Astrocyte (in vitro differentiated cells and primary cell): ENCODE data around the gene KCNG2.

Source experiments
- EZH2 ChIP-seq: IDR thresholded peaks from 2 replicates; pipeline ENCODE4 v1.6.1; 2012; ENCODE audit warnings: mild to moderate bottlenecking, low read length, inconsistent platforms; ENCODE audit not compliant: insufficient read depth
- TF ChIP-seq, protein P1 (sequence below): IDR thresholded peaks from 2 replicates; pipeline ENCODE4 v1.5.1; 2011; ENCODE audit warnings: low read depth, mild to moderate bottlenecking, inconsistent platforms, low read length, moderate library complexity; ENCODE audit not compliant: insufficient read depth

DNA sequence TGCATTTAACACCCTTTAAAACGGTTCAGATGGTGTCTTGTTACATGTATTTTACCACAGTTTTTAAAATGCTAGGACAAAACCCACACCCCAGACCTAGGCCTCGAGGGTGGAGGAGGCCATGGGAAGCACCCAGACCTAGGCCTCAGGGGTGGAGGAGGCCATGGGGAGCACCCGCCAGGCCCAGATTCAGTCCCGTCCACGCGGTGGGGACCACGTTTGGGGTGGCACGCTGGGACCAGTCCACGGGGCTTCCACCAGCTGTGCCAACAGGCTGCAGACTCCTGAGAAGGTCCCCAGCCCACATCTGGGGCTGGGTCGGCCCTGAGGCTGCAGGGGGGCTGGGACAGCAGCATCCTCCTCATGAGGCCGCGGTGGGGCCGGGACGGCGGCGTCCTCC is 90.3 kb downstream of the KCNG2 start:
- TF ChIP-seq, protein P1, sequence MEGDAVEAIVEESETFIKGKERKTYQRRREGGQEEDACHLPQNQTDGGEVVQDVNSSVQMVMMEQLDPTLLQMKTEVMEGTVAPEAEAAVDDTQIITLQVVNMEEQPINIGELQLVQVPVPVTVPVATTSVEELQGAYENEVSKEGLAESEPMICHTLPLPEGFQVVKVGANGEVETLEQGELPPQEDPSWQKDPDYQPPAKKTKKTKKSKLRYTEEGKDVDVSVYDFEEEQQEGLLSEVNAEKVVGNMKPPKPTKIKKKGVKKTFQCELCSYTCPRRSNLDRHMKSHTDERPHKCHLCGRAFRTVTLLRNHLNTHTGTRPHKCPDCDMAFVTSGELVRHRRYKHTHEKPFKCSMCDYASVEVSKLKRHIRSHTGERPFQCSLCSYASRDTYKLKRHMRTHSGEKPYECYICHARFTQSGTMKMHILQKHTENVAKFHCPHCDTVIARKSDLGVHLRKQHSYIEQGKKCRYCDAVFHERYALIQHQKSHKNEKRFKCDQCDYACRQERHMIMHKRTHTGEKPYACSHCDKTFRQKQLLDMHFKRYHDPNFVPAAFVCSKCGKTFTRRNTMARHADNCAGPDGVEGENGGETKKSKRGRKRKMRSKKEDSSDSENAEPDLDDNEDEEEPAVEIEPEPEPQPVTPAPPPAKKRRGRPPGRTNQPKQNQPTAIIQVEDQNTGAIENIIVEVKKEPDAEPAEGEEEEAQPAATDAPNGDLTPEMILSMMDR = no peak
- no peak for TF ChIP-seq EZH2
